Measurements from ENCODE around the gene CUX1. TPM values are rescaled to one million over a fixed set of nuclear protein-coding genes. Genes with fewer than 3 reads are reported as not detected.
A peak's percentile ranks its signal among the peaks of the same experiment; 100 is the strongest.
"Not testable (repeated sequence)": the region's sequence is repeated elsewhere in the genome, so short reads cannot be mapped to it uniquely, and the experiment has no call there.

The CUX1 gene
- total RNA-seq, 2 donors from 2014 or later, result 12.0 to 13.8 TPM

GRCh38 chr7:101784292-101785127 lies 32.9 kb upstream of the CUX1 start:
- H3K4me1 Mint-ChIP-seq, result peaks cover 5% of the 10 kb centered on the region
- peaks cover 8% of the 10 kb centered on the region for H3K27me3 Mint-ChIP-seq
- H3K27ac Mint-ChIP-seq, result peak overlapping the region; percentile 5
- ATAC-seq (replicated peaks), result peak; percentile 24
- no peak overlapping the region for H3K4me3 Mint-ChIP-seq
- H3K9me3 Mint-ChIP-seq, result no peaks in the 10 kb centered on the region
- no peaks in the 10 kb centered on the region for H3K36me3 Mint-ChIP-seq (ENCODE audit: low read depth)

GRCh38 chr7:101787864-101788263 lies 29.6 kb upstream of the CUX1 start:
- H3K36me3 Mint-ChIP-seq (ENCODE audit: low read depth), result no peaks in the 10 kb centered on the region
- H3K9me3 Mint-ChIP-seq, result no peaks in the 10 kb centered on the region
- H3K4me3 Mint-ChIP-seq, result no peak overlapping the region
- H3K27me3 Mint-ChIP-seq, result peaks cover 8% of the 10 kb centered on the region
- ATAC-seq (replicated peaks), result no peak
- H3K4me1 Mint-ChIP-seq, result peaks cover 5% of the 10 kb centered on the region
- H3K27ac Mint-ChIP-seq, result no peak overlapping the region

- Mint-ChIP-seq H3K27me3 (peaks cover 8% of the 10 kb centered on the region), H3K36me3 (ENCODE audit: low read depth) (no peaks in the 10 kb centered on the region), H3K4me3 (no peak overlapping the region), H3K9me3 (no peaks in the 10 kb centered on the region), H3K4me1 (peaks cover 5% of the 10 kb centered on the region), H3K27ac (no peak overlapping the region)
- no peak for ATAC-seq (replicated peaks)
These were observed 28.9 kb upstream of the CUX1 start for GRCh38 chr7:101788517-101788916.

GRCh38 chr7:101790566-101791293 lies 26.7 kb upstream of the CUX1 start:
- Mint-ChIP-seq H3K4me1 (no peaks in the 10 kb centered on the region), H3K27me3 (peaks cover 7% of the 10 kb centered on the region), H3K36me3 (ENCODE audit: low read depth) (no peaks in the 10 kb centered on the region), H3K27ac (no peak overlapping the region), H3K9me3 (no peaks in the 10 kb centered on the region), H3K4me3 (no peak overlapping the region)
- ATAC-seq (replicated peaks), result no peak

GRCh38 chr7:101792051-101792681 lies 25.3 kb upstream of the CUX1 start:
- Mint-ChIP-seq H3K4me1 (no peaks in the 10 kb centered on the region), H3K27me3 (peaks cover 7% of the 10 kb centered on the region), H3K4me3 (no peak overlapping the region), H3K36me3 (ENCODE audit: low read depth) (no peaks in the 10 kb centered on the region), H3K27ac (no peak overlapping the region), H3K9me3 (no peaks in the 10 kb centered on the region)
- ATAC-seq (replicated peaks), result no peak

GRCh38 chr7:101792682-101793071 lies 24.7 kb upstream of the CUX1 start:
- not testable (repeated sequence) for H3K4me3 Mint-ChIP-seq; H3K4me1 Mint-ChIP-seq; H3K36me3 Mint-ChIP-seq (ENCODE audit: low read depth); H3K27ac Mint-ChIP-seq; H3K27me3 Mint-ChIP-seq; H3K9me3 Mint-ChIP-seq; ATAC-seq (replicated peaks)

GRCh38 chr7:101795461-101795860 lies 22.0 kb upstream of the CUX1 start:
- ATAC-seq (replicated peaks), result no peak
- peaks cover 7% of the 10 kb centered on the region for H3K27me3 Mint-ChIP-seq
- H3K4me1 Mint-ChIP-seq, result no peaks in the 10 kb centered on the region
- no peaks in the 10 kb centered on the region for H3K36me3 Mint-ChIP-seq (ENCODE audit: low read depth)
- no peak overlapping the region for H3K27ac Mint-ChIP-seq
- no peaks in the 10 kb centered on the region for H3K9me3 Mint-ChIP-seq
- no peak overlapping the region for H3K4me3 Mint-ChIP-seq

GRCh38 chr7:101798173-101798572 lies 19.3 kb upstream of the CUX1 start:
- H3K9me3 Mint-ChIP-seq; H3K4me1 Mint-ChIP-seq; H3K36me3 Mint-ChIP-seq (ENCODE audit: low read depth); ATAC-seq (replicated peaks); H3K27ac Mint-ChIP-seq; H3K4me3 Mint-ChIP-seq: not testable (repeated sequence)
- H3K27me3 Mint-ChIP-seq, result peaks cover 10% of the 10 kb centered on the region

- Mint-ChIP-seq H3K27ac (no peak overlapping the region), H3K4me1 (no peaks in the 10 kb centered on the region), H3K4me3 (peak overlapping the region; percentile 12), H3K9me3 (no peaks in the 10 kb centered on the region), H3K36me3 (ENCODE audit: low read depth) (no peaks in the 10 kb centered on the region), H3K27me3 (peaks cover 19% of the 10 kb centered on the region)
- ATAC-seq (replicated peaks), result no peak
These were observed 14.0 kb upstream of the CUX1 start for GRCh38 chr7:101803203-101804087.

- Mint-ChIP-seq H3K9me3 (no peaks in the 10 kb centered on the region), H3K4me3 (peak overlapping the region; percentile 12), H3K36me3 (ENCODE audit: low read depth) (no peaks in the 10 kb centered on the region), H3K4me1 (no peaks in the 10 kb centered on the region), H3K27me3 (peaks cover 19% of the 10 kb centered on the region), H3K27ac (no peak overlapping the region)
- no peak for ATAC-seq (replicated peaks)
These were observed 13.1 kb upstream of the CUX1 start for GRCh38 chr7:101804088-101804963.

- H3K9me3 Mint-ChIP-seq, result no peaks in the 10 kb centered on the region
- H3K36me3 Mint-ChIP-seq (ENCODE audit: low read depth), result no peaks in the 10 kb centered on the region
- ATAC-seq (replicated peaks), result no peak
- H3K4me1 Mint-ChIP-seq, result no peaks in the 10 kb centered on the region
- H3K27me3 Mint-ChIP-seq, result peaks cover 19% of the 10 kb centered on the region
- H3K27ac Mint-ChIP-seq, result no peak overlapping the region
- peak overlapping the region; percentile 2 for H3K4me3 Mint-ChIP-seq
These were observed 12.5 kb upstream of the CUX1 start for GRCh38 chr7:101804967-101805366.

- H3K27ac Mint-ChIP-seq, result no peak overlapping the region
- no peak overlapping the region for H3K4me3 Mint-ChIP-seq
- peaks cover 5% of the 10 kb centered on the region for H3K4me1 Mint-ChIP-seq
- no peaks in the 10 kb centered on the region for H3K36me3 Mint-ChIP-seq (ENCODE audit: low read depth)
- no peaks in the 10 kb centered on the region for H3K27me3 Mint-ChIP-seq
- ATAC-seq (replicated peaks), result no peak
- H3K9me3 Mint-ChIP-seq, result no peaks in the 10 kb centered on the region
These were observed 4.8 kb upstream of the CUX1 start for GRCh38 chr7:101812595-101812994.

- Mint-ChIP-seq H3K27ac (no peak overlapping the region), H3K4me1 (peaks cover 5% of the 10 kb centered on the region), H3K36me3 (ENCODE audit: low read depth) (no peaks in the 10 kb centered on the region), H3K9me3 (no peaks in the 10 kb centered on the region), H3K27me3 (no peaks in the 10 kb centered on the region), H3K4me3 (peak overlapping the region; percentile 89)
- ATAC-seq (replicated peaks), result no peak
These were observed 3.9 kb upstream of the CUX1 start for GRCh38 chr7:101813402-101814019.

All from activated T-helper 17 cell treated with anti-CD3 and anti-CD28 coated beads, Interleukin-2, amount 50 U/mL, for 72 hours (primary cell).